H1 (cell line): ENCODE data around the gene CEP85L. TPM values are rescaled to one million over a fixed set of nuclear protein-coding genes. Genes with fewer than 3 reads are reported as not detected.

Experiments
- CTCF ChIA-PET: fragments of 300-600 bp; sonication (Branson Sonifier 250); formaldehyde crosslinking; loops from one replicate; lab custom pipeline; 2021; ENCODE audit not compliant: partially characterized antibody; lab: Charles Lee
- POLR2A ChIA-PET: fragments of 300-600 bp; sonication (Branson Sonifier 250); formaldehyde crosslinking; loops from one replicate; lab custom pipeline; 2021; ENCODE audit warnings: inconsistent platforms; ENCODE audit not compliant: partially characterized antibody; lab: Charles Lee
- DNase-seq, 2 experiments: peaks; one replicate each; pipeline versions ENCODE4 v3.0.0 to v3.0.0-alpha.2; 2010 to 2022; ENCODE audit warnings: low spot score in 2 of 2, low read depth in 1 of 2, mixed read lengths in 1 of 2
- FAIRE-seq: peaks from 2 replicates; lab custom pipeline; 2011; peaks lifted over from hg19 to GRCh38; lab: Jason Lieb, UNC
- H2AFZ ChIP-seq: 2 replicates; pipeline ENCODE4 v1.8.1; 2012; ENCODE audit warnings: low read length, inconsistent platforms
- H2AK5ac ChIP-seq: 2 replicates; pipeline ENCODE4 v1.6.1; 2013; ENCODE audit warnings: low read depth, low read length
- H2BK120ac ChIP-seq: replicated peaks from 2 replicates; pipeline ENCODE3; 2013; ENCODE audit warnings: low read depth, low read length, inconsistent platforms
- H2BK12ac ChIP-seq: 2 replicates; pipeline ENCODE4 v1.6.1; 2013; ENCODE audit warnings: low read depth, low read length
- H2BK15ac ChIP-seq: 2 replicates; pipeline ENCODE4 v1.6.1; 2013; ENCODE audit warnings: low read length
- H2BK20ac ChIP-seq: 2 replicates; pipeline ENCODE4 v1.6.1; 2013; ENCODE audit warnings: low read length
- H2BK5ac ChIP-seq: 2 replicates; pipeline ENCODE4 v1.6.1; 2013; ENCODE audit warnings: low read depth, low read length
- H3K14ac ChIP-seq: 2 replicates; pipeline ENCODE4 v1.6.1; 2013; ENCODE audit warnings: inconsistent platforms; ENCODE audit not compliant: insufficient read length
- H3K18ac ChIP-seq: 2 replicates; pipeline ENCODE4 v1.6.1; 2013; ENCODE audit warnings: low read length; ENCODE audit errors: extremely low read depth
- H3K23ac ChIP-seq: 2 replicates; pipeline ENCODE4 v1.6.1; 2013; ENCODE audit warnings: inconsistent platforms; ENCODE audit not compliant: insufficient read length
- H3K23me2 ChIP-seq: 2 replicates; pipeline ENCODE4 v1.6.1; 2013; ENCODE audit warnings: low read depth, low read length
- H3K27ac ChIP-seq: 2 replicates; pipeline ENCODE4 v1.6.1; 2011; ENCODE audit warnings: low read depth, low read length, inconsistent platforms
- H3K27me3 ChIP-seq, 4 experiments: replicated peaks in 1 of 4; 1 replicate in 1 of 4; 2 replicates in 3 of 4; pipeline versions ENCODE4 v1.6.1 to v1.8.1; 2011 to 2013; ENCODE audit warnings: low read length in 3 of 4, mild to moderate bottlenecking in 3 of 4, inconsistent platforms in 2 of 4, mixed read lengths in 2 of 4, moderate library complexity in 1 of 4; ENCODE audit not compliant: control insufficient read depth in 3 of 4, insufficient read depth in 3 of 4; ENCODE audit errors: extremely low read depth in 1 of 4
- H3K36me3 ChIP-seq, 4 experiments: 2 replicates each; pipeline versions ENCODE4 v1.6.1 to v1.8.1; 2011 to 2013; ENCODE audit warnings: mild to moderate bottlenecking in 4 of 4, low read length in 3 of 4, moderate library complexity in 2 of 4, control low read depth in 1 of 4, inconsistent platforms in 1 of 4; ENCODE audit not compliant: insufficient read depth in 4 of 4, control insufficient read depth in 2 of 4
- H3K4ac ChIP-seq: replicated peaks from 2 replicates; pipeline ENCODE3; 2013; ENCODE audit warnings: low read length, low read depth, mixed read lengths, inconsistent platforms; ENCODE audit not compliant: insufficient read length
- H3K4me1 ChIP-seq, 4 experiments: replicated peaks in 1 of 4; 1 replicate in 1 of 4; 2 replicates in 3 of 4; pipeline versions ENCODE4 v1.6.1 to v1.8.1; 2011 to 2013; ENCODE audit warnings: low read length in 3 of 4, inconsistent platforms in 2 of 4, mixed read lengths in 1 of 4; ENCODE audit not compliant: insufficient read depth in 4 of 4, control insufficient read depth in 3 of 4
- H3K4me2 ChIP-seq, 2 experiments: 2 replicates each; pipeline versions ENCODE4 v1.6.1 to v1.8.1; 2011 to 2013; ENCODE audit warnings: low read depth in 2 of 2, low read length in 2 of 2, control low read depth in 1 of 2, inconsistent platforms in 1 of 2, mild to moderate bottlenecking in 1 of 2; ENCODE audit not compliant: insufficient read depth in 1 of 2
- H3K4me3 ChIP-seq, 4 experiments: fragments of 200-600, 300-600 bp in 1 of 4; sonication (generic), shearing (Covaris generic), sonication (Bioruptor Twin) in 1 of 4; 2 replicates each; pipeline versions ENCODE4 v1.5.1 to v1.8.1; 2011 to 2016; ENCODE audit warnings: low read length in 4 of 4, low read depth in 3 of 4, control low read depth in 2 of 4, inconsistent platforms in 2 of 4, mild to moderate bottlenecking in 2 of 4, mixed read lengths in 1 of 4, moderate library complexity in 1 of 4; ENCODE audit not compliant: insufficient read depth in 2 of 4; ENCODE audit errors: extremely low read depth in 1 of 4
- H3K56ac ChIP-seq: replicated peaks from 2 replicates; pipeline ENCODE3; 2013; ENCODE audit warnings: low read depth, mild to moderate bottlenecking, mixed read lengths, low read length, inconsistent platforms; ENCODE audit not compliant: insufficient read length
- H3K79me1 ChIP-seq: 2 replicates; pipeline ENCODE4 v1.6.1; 2013; ENCODE audit warnings: low read depth, low read length, control low read depth
- H3K79me2 ChIP-seq, 2 experiments: 2 replicates each; pipeline versions ENCODE4 v1.6.1 to v1.8.1; 2012 to 2013; ENCODE audit warnings: low read length in 2 of 2, mild to moderate bottlenecking in 2 of 2, inconsistent platforms in 1 of 2; ENCODE audit not compliant: insufficient read depth in 2 of 2, control insufficient read depth in 1 of 2
- H3K9ac ChIP-seq, 4 experiments: replicated peaks in 1 of 4; 1 replicate in 1 of 4; 2 replicates in 3 of 4; pipeline versions ENCODE4 v1.6.1 to v1.8.1; 2011 to 2013; ENCODE audit warnings: low read depth in 3 of 4, low read length in 3 of 4, control low read depth in 2 of 4, mild to moderate bottlenecking in 2 of 4, moderate library complexity in 2 of 4, inconsistent platforms in 1 of 4; ENCODE audit errors: extremely low read depth in 1 of 4
- H3K9me3 ChIP-seq, 2 experiments: 2 replicates each; pipeline versions ENCODE4 v1.6.1 to v1.8.1; 2012 to 2013; ENCODE audit warnings: mild to moderate bottlenecking in 2 of 2, moderate library complexity in 2 of 2, control low read depth in 1 of 2, inconsistent platforms in 1 of 2, low read depth in 1 of 2, low read length in 1 of 2, mixed read lengths in 1 of 2; ENCODE audit not compliant: insufficient read depth in 2 of 2
- H4K20me1 ChIP-seq, 2 experiments: replicated peaks in 1 of 2; 2 replicates each; pipeline versions ENCODE3 to v1.8.1; 2011 to 2013; ENCODE audit warnings: inconsistent platforms in 2 of 2, low read length in 2 of 2, mild to moderate bottlenecking in 1 of 2; ENCODE audit not compliant: insufficient read depth in 2 of 2, control insufficient read depth in 1 of 2
- H4K5ac ChIP-seq: 2 replicates; pipeline ENCODE4 v1.6.1; 2013; ENCODE audit warnings: low read length, low read depth, mixed read lengths, inconsistent platforms; ENCODE audit not compliant: insufficient read length
- H4K8ac ChIP-seq: 2 replicates; pipeline ENCODE4 v1.8.0; 2013; ENCODE audit warnings: mild to moderate bottlenecking, moderate library complexity, low read length, inconsistent platforms; ENCODE audit not compliant: insufficient read depth; ENCODE audit errors: extremely low read depth
- H4K91ac ChIP-seq: replicated peaks from 2 replicates; pipeline ENCODE3; 2013; ENCODE audit warnings: low read length, mixed read lengths, inconsistent platforms; ENCODE audit not compliant: insufficient read length
- JUN ChIP-seq: IDR thresholded peaks from 2 replicates; pipeline ENCODE4 v1.6.1; 2011; ENCODE audit warnings: low read depth, mild to moderate bottlenecking, improper control_type of control experiment, low read length
- RBBP5 ChIP-seq: IDR thresholded peaks from 2 replicates; pipeline ENCODE4 v1.7.1; 2012; ENCODE audit warnings: low read depth, mild to moderate bottlenecking, inconsistent platforms, low read length, moderate library complexity, borderline replicate concordance
- SP1 ChIP-seq: IDR thresholded peaks from 2 replicates; pipeline ENCODE4 v1.6.1; 2011; ENCODE audit warnings: low read depth, low read length
- TBP ChIP-seq: IDR thresholded peaks from 2 replicates; pipeline ENCODE4 v1.6.1; 2011; ENCODE audit warnings: low read depth, low read length, improper control_type of control experiment
- YY1 ChIP-seq: IDR thresholded peaks from 2 replicates; pipeline ENCODE4 v1.6.1; 2011; ENCODE audit warnings: low read depth, mild to moderate bottlenecking, low read length
- WGBS, 2 experiments: shearing (Covaris generic) in 1 of 2; methylation state at CpG; one replicate each; pipeline versions ENCODE4 v1.1.6 to v1.1.7; 2013 to 2015; ENCODE audit warnings: low lambda C conversion rate in 2 of 2, mixed read lengths in 2 of 2, inconsistent platforms in 1 of 2, low coverage in 1 of 2, missing lambda C conversion rate in 1 of 2; ENCODE audit not compliant: insufficient replicate concordance in 2 of 2, insufficient coverage in 1 of 2, insufficient read length in 1 of 2; ENCODE audit errors: extremely low coverage in 1 of 2, missing lambda C conversion rate in 1 of 2; 5-methylcytosine and 5-hydroxymethylcytosine counted together
- polyA plus RNA-seq, 7 experiments: library from polyadenylated mRNA; depleted of rRNA in 3 of 7; stranded (reverse) in 5 of 7; unstranded in 2 of 7; fragments of >200 nt in 5 of 7; fragments of 200-250 nt in 2 of 7; gene quantifications; 1 replicate in 5 of 7; 2 replicates in 1 of 7; 4 replicates in 1 of 7; pipeline versions ENCODE4 v1.2.1 to v1.2.3, GENCODE V29; 2011 to 2013; ENCODE audit warnings: missing spikeins in 2 of 7, mixed read lengths in 2 of 7
- total RNA-seq: library from RNA; stranded (reverse); fragmentation: NEBNext Ultra II Directional; extraction: Animal tissue kit (Norgen Biotek cat#: 25700); gene quantifications from 2 replicates; pipeline ENCODE4 v1.2.1, GENCODE V29; 2021

Gene CEP85L
- total and polyA plus RNA-seq, 2 of the 8 experiments (the other 6 are each of a cell fraction or from before 2014, with no cell fraction given), result 3.2 to 27.6 TPM

- POLR2A ChIA-PET, result no interaction called here
- Histone ChIP-seq H3K14ac (no peak overlapping the region), H3K23me2 (no peaks in the 10 kb centered on the region), H3K18ac (no peak overlapping the region), H4K8ac (no peak overlapping the region), H3K27me3 (peaks cover 0 to 1% (median 0%) of the 10 kb centered on the region in 4 experiments; a peak in 1 of 7 replicates), H3K79me1 (no peaks in the 10 kb centered on the region), H3K27ac (no peak overlapping the region), H2BK20ac (no peak overlapping the region), H3K56ac (no peak overlapping the region), H4K91ac (no peak overlapping the region), H2AFZ (no peak overlapping the region), H2BK15ac (no peak overlapping the region), H2BK5ac (no peak overlapping the region), H3K36me3 (peaks cover 0 to 4% (median 0%) of the 10 kb centered on the region in 4 experiments; a peak in 1 of 8 replicates), H3K4me3 (no peak overlapping the region), H3K9me3 (no peaks in the 10 kb centered on the region), H2BK12ac (no peak overlapping the region), H3K4ac (no peak overlapping the region), H3K4me1 (peaks cover 0 to 7% (median 4%) of the 10 kb centered on the region in 4 experiments; a peak in 5 of 7 replicates), H4K5ac (no peak overlapping the region), H3K9ac (no peak overlapping the region), H4K20me1 (peaks cover 0 to 2% of the 10 kb centered on the region in 2 experiments), H3K79me2 (peaks cover 0 to 35% of the 10 kb centered on the region in 2 experiments; a peak in 2 of 4 replicates), H3K23ac (no peak overlapping the region), H3K4me2 (no peak overlapping the region), H2AK5ac (no peak overlapping the region), H2BK120ac (no peak overlapping the region)
- no peak for FAIRE-seq
- DNase-seq, result no peak
- TF ChIP-seq YY1, result no peak
- no peak for TF ChIP-seq SP1
- no peak for TF ChIP-seq JUN
- TF ChIP-seq TBP, result no peak
- TF ChIP-seq RBBP5, result no peak
- CTCF ChIA-PET, result interaction anchor here (1.0 to 1.2 kb wide), 2 partner anchors 9 to 18 kb away, joined by 3 to 4 read pairs; no protein-coding TSS in a partner anchor
- WGBS, 2 experiments, result 96% methylated on average over 1 of the region's 1 CpG; no CpG with 5 or more reads in 1 of the 2 experiments
Observed at GRCh38 chr6:118562248-118562647, 89.1 kb downstream of the CEP85L start.
